ENCODE results near the gene FAM171A2.

DNA sequence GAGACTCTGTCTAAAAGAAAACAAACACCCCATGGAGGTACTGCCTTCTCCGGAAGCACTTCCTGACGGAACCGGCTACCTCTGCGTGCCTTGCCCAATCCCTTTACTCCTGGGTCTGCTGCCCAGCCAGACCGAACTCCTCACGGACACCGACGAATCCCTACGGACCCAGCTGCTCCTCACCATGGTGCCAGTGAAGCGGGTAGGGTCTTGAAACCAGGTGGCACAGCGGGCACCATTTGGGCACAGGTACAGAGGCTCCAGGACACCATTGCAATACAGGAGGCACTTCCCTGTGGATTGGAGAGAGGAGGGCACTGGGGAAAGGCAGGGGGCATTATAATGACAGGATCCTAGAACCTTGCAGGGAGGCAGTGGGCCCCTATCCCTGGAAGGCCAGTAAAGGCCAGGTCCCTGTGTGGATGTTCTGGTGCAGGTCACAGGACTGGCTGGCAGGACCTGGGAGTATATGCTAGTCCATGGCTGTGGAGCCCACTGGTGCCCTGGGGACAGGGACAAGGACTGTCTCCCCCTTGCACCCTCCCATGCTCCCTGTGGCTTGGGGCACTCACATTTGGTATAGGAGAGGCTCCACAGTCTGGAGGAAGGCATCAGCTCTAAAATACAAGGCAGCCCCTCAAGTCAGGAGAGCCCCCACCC lies 41.3 kb downstream of the FAM171A2 start:
- TF ChIP-seq, protein P1, sequence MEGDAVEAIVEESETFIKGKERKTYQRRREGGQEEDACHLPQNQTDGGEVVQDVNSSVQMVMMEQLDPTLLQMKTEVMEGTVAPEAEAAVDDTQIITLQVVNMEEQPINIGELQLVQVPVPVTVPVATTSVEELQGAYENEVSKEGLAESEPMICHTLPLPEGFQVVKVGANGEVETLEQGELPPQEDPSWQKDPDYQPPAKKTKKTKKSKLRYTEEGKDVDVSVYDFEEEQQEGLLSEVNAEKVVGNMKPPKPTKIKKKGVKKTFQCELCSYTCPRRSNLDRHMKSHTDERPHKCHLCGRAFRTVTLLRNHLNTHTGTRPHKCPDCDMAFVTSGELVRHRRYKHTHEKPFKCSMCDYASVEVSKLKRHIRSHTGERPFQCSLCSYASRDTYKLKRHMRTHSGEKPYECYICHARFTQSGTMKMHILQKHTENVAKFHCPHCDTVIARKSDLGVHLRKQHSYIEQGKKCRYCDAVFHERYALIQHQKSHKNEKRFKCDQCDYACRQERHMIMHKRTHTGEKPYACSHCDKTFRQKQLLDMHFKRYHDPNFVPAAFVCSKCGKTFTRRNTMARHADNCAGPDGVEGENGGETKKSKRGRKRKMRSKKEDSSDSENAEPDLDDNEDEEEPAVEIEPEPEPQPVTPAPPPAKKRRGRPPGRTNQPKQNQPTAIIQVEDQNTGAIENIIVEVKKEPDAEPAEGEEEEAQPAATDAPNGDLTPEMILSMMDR (IDR thresholded peaks at IDR 0.05) = no peak
- TF ChIP-seq POLR2A (IDR thresholded peaks at IDR 0.05) (no peak), EP300 (IDR thresholded peaks at IDR 0.05) (no peak), POLR2AphosphoS5 (IDR thresholded peaks at IDR 0.05) (no peak)
